ENCODE results near the gene CPVL. TPM values are rescaled to one million over a fixed set of nuclear protein-coding genes. Genes with fewer than 3 reads are reported as not detected.

CPVL gene
- total RNA-seq, 5 donors from 2014 or later (not counting 1 experiment from before 2014, with no cell fraction given): 0.47 to 1.6 (median 0.66) TPM

DNA sequence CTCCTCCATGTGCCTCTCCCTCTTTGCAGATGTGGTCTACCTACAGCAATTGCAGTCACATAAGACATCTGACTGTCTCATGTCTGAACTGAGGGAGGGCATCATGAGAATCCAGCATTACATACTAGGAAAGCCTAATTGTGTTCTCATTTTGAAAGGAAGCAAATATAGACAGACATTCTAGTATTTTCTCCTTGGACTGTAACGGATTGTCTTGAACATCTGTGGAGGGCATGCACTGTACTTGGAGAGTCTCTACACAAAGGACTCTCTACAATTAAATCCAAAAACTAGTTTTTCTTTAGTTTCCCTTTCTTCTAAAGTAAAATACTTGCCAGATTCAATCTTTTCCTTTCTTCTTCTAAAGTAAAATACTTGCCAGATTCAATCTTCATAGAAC, 153.5 kb downstream of the CPVL start:
- no peaks in the 10 kb centered on the region for H3K36me3 Mint-ChIP-seq
- H3K4me1 ChIP-seq (ENCODE audit: control insufficient read depth in 1 of 2, extremely low read depth in 1 of 2, insufficient read depth in 2 of 2, low read length in 2 of 2): no peaks in the 10 kb centered on the region
- no peaks in the 10 kb centered on the region for H3K36me3 ChIP-seq (ENCODE audit: control insufficient read depth in 2 of 2, extremely low read depth in 1 of 2, insufficient read depth in 1 of 2, low read length in 1 of 2)
- no peak overlapping the region for H3K4me3 ChIP-seq (ENCODE audit: control insufficient read depth in 1 of 2, extremely low read depth in 1 of 2, low read length in 1 of 2)
- no peaks in the 10 kb centered on the region for H3K9me3 ChIP-seq
- peaks cover 0 to 3% (median 0%) of the 10 kb centered on the region in 3 donors for H3K9me3 Mint-ChIP-seq
- ChIA-PET CTCF (no interaction called here), POLR2A (no interaction called here)
- peaks cover 4 to 6% of the 10 kb centered on the region in 2 donors for H3K27me3 Mint-ChIP-seq
- H3K4me3 Mint-ChIP-seq: no peak overlapping the region
- no peak for ATAC-seq (replicated peaks in 1 of 4)
- no peak overlapping the region for H3K27ac Mint-ChIP-seq
- H3K4me1 Mint-ChIP-seq: no peaks in the 10 kb centered on the region
- no CpG with 5 or more reads among the region's 1 CpG for WGBS (ENCODE audit: insufficient coverage)
- no peaks in the 10 kb centered on the region for H3K27me3 ChIP-seq (replicated peaks in 1 of 2; ENCODE audit: control insufficient read depth in 2 of 2, extremely low read depth in 1 of 2, insufficient read depth in 2 of 2, low read length in 1 of 2)
- DNase-seq: no peak
- H3K27ac ChIP-seq (ENCODE audit: low read length): no peak overlapping the region

DNA sequence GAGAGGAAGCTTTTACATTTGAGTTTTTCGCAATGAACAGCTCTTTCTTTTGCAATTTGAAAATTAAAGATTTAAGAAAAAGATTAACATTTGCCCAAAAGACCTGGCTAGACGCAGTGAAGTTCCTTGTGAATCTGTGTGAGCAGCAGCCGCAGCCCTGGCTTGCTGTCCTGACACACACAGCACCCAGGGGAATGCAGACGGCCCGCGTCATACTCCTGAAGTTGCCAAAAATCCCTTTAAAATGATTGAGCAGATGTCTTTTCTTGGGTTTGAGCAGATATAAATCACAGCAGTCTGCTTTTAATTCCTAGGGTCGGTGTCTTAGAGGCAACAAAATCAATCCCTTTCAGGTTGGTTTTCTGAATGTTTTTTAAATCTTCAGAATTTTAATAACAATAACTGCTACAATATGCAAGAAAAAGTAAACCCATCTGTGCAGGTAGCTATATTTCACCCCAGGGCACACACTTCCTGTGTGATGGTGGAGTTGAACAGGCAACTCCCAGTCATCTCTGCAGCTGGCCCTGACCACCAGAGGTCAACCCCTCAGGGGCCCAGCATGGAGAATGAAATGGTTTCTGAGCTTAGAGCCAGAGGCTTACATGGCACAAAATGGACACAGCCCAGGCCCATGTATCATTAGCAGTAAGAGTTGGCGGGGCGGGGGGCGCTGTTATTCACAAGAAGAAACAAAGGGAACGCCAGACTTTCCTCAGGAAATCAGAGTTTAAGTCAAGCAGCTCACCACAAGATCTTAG, 156.0 kb downstream of the CPVL start:
- Histone ChIP-seq H3K4me3 (ENCODE audit: control insufficient read depth in 1 of 2, extremely low read depth in 1 of 2, low read length in 1 of 2) (no peak overlapping the region), H3K4me1 (ENCODE audit: control insufficient read depth in 1 of 2, extremely low read depth in 1 of 2, insufficient read depth in 2 of 2, low read length in 2 of 2) (no peaks in the 10 kb centered on the region), H3K9me3 (no peaks in the 10 kb centered on the region), H3K36me3 (ENCODE audit: control insufficient read depth in 2 of 2, extremely low read depth in 1 of 2, insufficient read depth in 1 of 2, low read length in 1 of 2) (no peaks in the 10 kb centered on the region), H3K27ac (ENCODE audit: low read length) (no peak overlapping the region), H3K27me3 (replicated peaks in 1 of 2; ENCODE audit: control insufficient read depth in 2 of 2, extremely low read depth in 1 of 2, insufficient read depth in 2 of 2, low read length in 1 of 2) (no peaks in the 10 kb centered on the region)
- Mint-ChIP-seq H3K27ac (no peak overlapping the region), H3K4me3 (no peak overlapping the region), H3K27me3 (peaks cover 10 to 14% of the 10 kb centered on the region in 2 donors), H3K4me1 (no peaks in the 10 kb centered on the region), H3K36me3 (no peaks in the 10 kb centered on the region), H3K9me3 (no peaks in the 10 kb centered on the region)
- ATAC-seq (replicated peaks in 1 of 4) (no peak), DNase-seq (no peak)
- ChIA-PET CTCF (no interaction called here), POLR2A (no interaction called here)
- WGBS (ENCODE audit: insufficient coverage): 90% methylated on average over 7 of the region's 11 CpGs

DNA sequence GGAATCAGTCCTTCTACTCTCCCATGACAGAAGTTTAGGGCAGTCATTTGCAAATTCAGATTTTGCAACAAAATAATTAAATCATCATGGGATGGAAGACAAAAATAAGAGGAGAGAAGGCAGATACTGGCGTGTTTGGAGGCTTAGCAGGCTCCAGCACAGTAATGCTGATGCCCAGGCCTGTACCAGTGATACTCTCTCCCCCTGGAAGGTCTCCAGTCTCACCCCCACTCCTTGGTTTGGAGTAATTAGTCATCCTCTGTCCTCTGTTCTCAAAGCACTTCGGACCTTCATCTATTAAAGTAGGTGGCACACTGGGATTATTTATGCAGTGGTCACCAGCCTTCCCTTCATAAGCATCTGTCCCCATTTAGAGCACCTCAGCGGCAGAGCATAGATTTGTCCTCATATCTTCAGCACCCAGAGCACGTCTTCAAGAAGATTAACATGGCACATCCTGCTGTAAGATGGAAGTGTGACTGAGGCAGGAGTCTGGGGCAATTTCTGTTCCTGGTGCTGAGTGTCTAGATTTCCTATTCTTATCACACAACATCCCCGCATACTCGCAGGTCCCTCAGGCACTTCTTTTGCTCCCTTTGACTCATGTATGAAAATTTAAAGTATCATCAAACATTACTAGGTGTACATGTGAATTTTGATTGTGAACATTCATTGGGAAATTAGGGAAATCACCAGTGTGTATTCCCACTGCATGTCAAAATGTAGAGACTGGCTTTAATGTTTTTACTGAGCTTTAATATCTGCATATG, 156.9 kb downstream of the CPVL start:
- H3K4me1 ChIP-seq (ENCODE audit: control insufficient read depth in 1 of 2, extremely low read depth in 1 of 2, insufficient read depth in 2 of 2, low read length in 2 of 2): no peaks in the 10 kb centered on the region
- Mint-ChIP-seq H3K4me1 (no peaks in the 10 kb centered on the region), H3K4me3 (no peak overlapping the region), H3K27me3 (peaks cover 10 to 14% of the 10 kb centered on the region in 2 donors), H3K9me3 (no peaks in the 10 kb centered on the region), H3K27ac (no peak overlapping the region), H3K36me3 (no peaks in the 10 kb centered on the region)
- ATAC-seq (replicated peaks in 1 of 4) (no peak), DNase-seq (no peak)
- WGBS (ENCODE audit: insufficient coverage): no CpG with 5 or more reads among the region's 6 CpGs
- POLR2A ChIA-PET: no interaction called here
- no peaks in the 10 kb centered on the region for H3K36me3 ChIP-seq (ENCODE audit: control insufficient read depth in 2 of 2, extremely low read depth in 1 of 2, insufficient read depth in 1 of 2, low read length in 1 of 2)
- H3K9me3 ChIP-seq: no peaks in the 10 kb centered on the region
- CTCF ChIA-PET: no interaction called here
- H3K27ac ChIP-seq (ENCODE audit: low read length): no peak overlapping the region
- no peak overlapping the region for H3K4me3 ChIP-seq (ENCODE audit: control insufficient read depth in 1 of 2, extremely low read depth in 1 of 2, low read length in 1 of 2)
- no peaks in the 10 kb centered on the region for H3K27me3 ChIP-seq (replicated peaks in 1 of 2; ENCODE audit: control insufficient read depth in 2 of 2, extremely low read depth in 1 of 2, insufficient read depth in 2 of 2, low read length in 1 of 2)

DNA sequence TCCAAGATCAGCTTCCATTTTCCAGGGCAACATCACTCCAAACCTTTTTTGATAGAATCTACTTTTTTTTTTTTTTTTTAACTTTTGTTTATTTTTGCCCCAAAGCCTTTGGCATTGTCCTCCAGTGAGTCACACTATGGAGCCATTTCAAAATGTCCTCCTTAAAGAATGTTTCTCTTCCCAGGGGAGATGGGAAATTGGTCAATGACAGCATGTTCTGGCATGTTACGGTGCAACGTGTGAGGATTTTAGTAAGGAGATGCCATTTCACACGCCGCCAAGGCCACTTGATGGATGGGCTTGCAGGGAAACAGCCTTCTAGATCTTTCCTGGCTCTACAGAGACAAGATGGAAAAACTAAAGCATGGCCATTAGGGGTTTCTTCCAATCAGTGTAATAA, 157.5 kb downstream of the CPVL start:
- ChIA-PET CTCF (no interaction called here), POLR2A (no interaction called here)
- Mint-ChIP-seq H3K27me3 (peaks cover 10 to 14% of the 10 kb centered on the region in 2 donors), H3K4me3 (no peak overlapping the region), H3K4me1 (no peaks in the 10 kb centered on the region), H3K36me3 (no peaks in the 10 kb centered on the region), H3K27ac (no peak overlapping the region), H3K9me3 (no peaks in the 10 kb centered on the region)
- Histone ChIP-seq H3K4me1 (ENCODE audit: control insufficient read depth in 1 of 2, extremely low read depth in 1 of 2, insufficient read depth in 2 of 2, low read length in 2 of 2) (no peaks in the 10 kb centered on the region), H3K27me3 (replicated peaks in 1 of 2; ENCODE audit: control insufficient read depth in 2 of 2, extremely low read depth in 1 of 2, insufficient read depth in 2 of 2, low read length in 1 of 2) (no peaks in the 10 kb centered on the region), H3K27ac (ENCODE audit: low read length) (no peak overlapping the region), H3K4me3 (ENCODE audit: control insufficient read depth in 1 of 2, extremely low read depth in 1 of 2, low read length in 1 of 2) (no peak overlapping the region), H3K9me3 (no peaks in the 10 kb centered on the region), H3K36me3 (ENCODE audit: control insufficient read depth in 2 of 2, extremely low read depth in 1 of 2, insufficient read depth in 1 of 2, low read length in 1 of 2) (no peaks in the 10 kb centered on the region)
- DNase-seq (no peak), ATAC-seq (replicated peaks in 1 of 4) (no peak)
- 94% methylated on average over 4 of the region's 4 CpGs for WGBS (ENCODE audit: insufficient coverage)

DNA sequence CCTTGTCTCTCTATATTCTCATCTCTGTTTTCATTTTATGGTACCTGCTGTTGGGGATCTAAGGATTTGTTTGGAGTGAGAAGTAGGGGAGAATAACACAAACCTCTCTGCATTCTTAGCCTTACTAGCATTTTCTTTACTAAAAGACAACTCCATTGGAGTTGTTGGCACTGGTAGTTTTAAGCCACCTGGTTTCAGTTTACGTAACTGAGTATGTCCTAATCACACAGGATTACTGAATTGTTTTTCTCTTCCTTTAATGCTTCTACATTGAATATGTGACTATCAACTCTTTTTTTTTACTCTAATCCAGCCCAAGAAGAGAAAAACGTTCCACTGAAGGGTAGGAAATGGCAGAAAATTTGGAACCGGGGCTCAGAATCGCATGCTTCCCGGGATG, 158.2 kb downstream of the CPVL start:
- Histone ChIP-seq H3K27me3 (replicated peaks in 1 of 2; ENCODE audit: control insufficient read depth in 2 of 2, extremely low read depth in 1 of 2, insufficient read depth in 2 of 2, low read length in 1 of 2) (no peaks in the 10 kb centered on the region), H3K9me3 (no peaks in the 10 kb centered on the region), H3K4me3 (ENCODE audit: control insufficient read depth in 1 of 2, extremely low read depth in 1 of 2, low read length in 1 of 2) (no peak overlapping the region), H3K36me3 (ENCODE audit: control insufficient read depth in 2 of 2, extremely low read depth in 1 of 2, insufficient read depth in 1 of 2, low read length in 1 of 2) (no peaks in the 10 kb centered on the region), H3K4me1 (ENCODE audit: control insufficient read depth in 1 of 2, extremely low read depth in 1 of 2, insufficient read depth in 2 of 2, low read length in 2 of 2) (no peaks in the 10 kb centered on the region), H3K27ac (ENCODE audit: low read length) (no peak overlapping the region)
- no peaks in the 10 kb centered on the region for H3K9me3 Mint-ChIP-seq
- ChIA-PET POLR2A (no interaction called here), CTCF (interaction anchor here in 1 of 2 donors (0.5 kb wide), 1 partner anchor 103 kb away, joined by 3 read pairs; no protein-coding TSS in a partner anchor)
- no peak overlapping the region for H3K4me3 Mint-ChIP-seq
- H3K27ac Mint-ChIP-seq: no peak overlapping the region
- WGBS (ENCODE audit: insufficient coverage): 100% methylated on average over 1 of the region's 5 CpGs
- peaks cover 10 to 14% of the 10 kb centered on the region in 2 donors for H3K27me3 Mint-ChIP-seq
- H3K4me1 Mint-ChIP-seq: no peaks in the 10 kb centered on the region
- ATAC-seq (replicated peaks in 1 of 4) (no peak), DNase-seq (no peak)
- H3K36me3 Mint-ChIP-seq: no peaks in the 10 kb centered on the region

DNA sequence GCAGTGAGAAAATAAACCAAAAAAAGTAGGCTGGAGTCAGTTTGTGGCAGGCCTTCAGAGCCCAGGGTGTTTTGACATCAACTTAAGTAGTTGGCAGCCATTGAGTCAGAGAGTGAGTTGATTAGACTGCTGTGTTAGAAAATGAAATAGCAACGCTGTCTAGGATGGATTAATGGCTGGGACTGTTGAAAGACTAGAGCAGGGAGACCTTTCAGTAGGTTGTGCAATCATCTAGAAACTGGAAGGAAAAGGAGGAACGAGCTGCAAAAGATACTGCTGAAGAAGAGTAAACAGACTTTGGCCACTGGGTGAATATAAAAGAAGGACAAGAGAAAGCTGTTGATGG, 159.6 kb downstream of the CPVL start:
- 14% methylated on average over 2 of the region's 2 CpGs for WGBS (ENCODE audit: insufficient coverage)
- CTCF ChIA-PET: no interaction called here
- DNase-seq: no peak

More for the DNA sequence above, 159.6 kb downstream of the CPVL start:
- Mint-ChIP-seq H3K4me1 (no peaks in the 10 kb centered on the region), H3K4me3 (no peak overlapping the region), H3K27ac (no peak overlapping the region), H3K9me3 (no peaks in the 10 kb centered on the region), H3K36me3 (no peaks in the 10 kb centered on the region), H3K27me3 (peaks cover 10 to 17% of the 10 kb centered on the region in 2 donors)
- Histone ChIP-seq H3K4me3 (ENCODE audit: control insufficient read depth in 1 of 2, extremely low read depth in 1 of 2, low read length in 1 of 2) (no peak overlapping the region), H3K36me3 (ENCODE audit: control insufficient read depth in 2 of 2, extremely low read depth in 1 of 2, insufficient read depth in 1 of 2, low read length in 1 of 2) (no peaks in the 10 kb centered on the region), H3K4me1 (ENCODE audit: control insufficient read depth in 1 of 2, extremely low read depth in 1 of 2, insufficient read depth in 2 of 2, low read length in 2 of 2) (no peaks in the 10 kb centered on the region), H3K27ac (ENCODE audit: low read length) (no peak overlapping the region), H3K9me3 (no peaks in the 10 kb centered on the region), H3K27me3 (replicated peaks in 1 of 2; ENCODE audit: control insufficient read depth in 2 of 2, extremely low read depth in 1 of 2, insufficient read depth in 2 of 2, low read length in 1 of 2) (no peaks in the 10 kb centered on the region)
- POLR2A ChIA-PET: no interaction called here
- no peak for ATAC-seq (replicated peaks in 1 of 4)
